Stimulated activated CD8-positive, alpha-beta memory T cell treated with anti-CD3 and anti-CD28 coated beads, Interleukin-12 subunit alpha, Interleukin-12 subunit beta, amount 100 ng/mL, for 24 hours (primary cell): Measurements from ENCODE around the gene DHRS12.
"Not testable (repeated sequence)": the region's sequence is repeated elsewhere in the genome, so short reads cannot be mapped to it uniquely, and the experiment has no call there.

Experiments used
- DNase-seq: peaks from one replicate; pipeline ENCODE4 v3.0.0-alpha.2; 2020; ENCODE audit errors: extremely low read depth

Gene DHRS12

GRCh38 chr13:51827254-51827653 lies 23.3 kb upstream of the DHRS12 start:
- DNase-seq = no peak

GRCh38 chr13:51826606-51827005 lies 22.6 kb upstream of the DHRS12 start:
- no peak for DNase-seq

GRCh38 chr13:51825681-51826254 lies 21.8 kb upstream of the DHRS12 start:
- no peak for DNase-seq

- no peak for DNase-seq
Observed at GRCh38 chr13:51825165-51825592, 21.2 kb upstream of the DHRS12 start.

GRCh38 chr13:51824712-51825111 lies 20.7 kb upstream of the DHRS12 start:
- DNase-seq = not testable (repeated sequence)

GRCh38 chr13:51823863-51824262 lies 19.9 kb upstream of the DHRS12 start:
- DNase-seq = no peak

- DNase-seq = no peak
Observed at GRCh38 chr13:51823359-51823758, 19.4 kb upstream of the DHRS12 start.

- no peak for DNase-seq
Observed at GRCh38 chr13:51822106-51822815, 18.3 kb upstream of the DHRS12 start.

- no peak for DNase-seq
Observed at GRCh38 chr13:51821606-51822005, 17.6 kb upstream of the DHRS12 start.

GRCh38 chr13:51820016-51820597 lies 16.1 kb upstream of the DHRS12 start:
- no peak for DNase-seq

- no peak for DNase-seq
Observed at GRCh38 chr13:51819544-51819943, 15.6 kb upstream of the DHRS12 start.

- DNase-seq = peak; percentile 33
Observed at GRCh38 chr13:51818781-51819511, 15.0 kb upstream of the DHRS12 start.

GRCh38 chr13:51818276-51818675 lies 14.3 kb upstream of the DHRS12 start:
- no peak for DNase-seq

- no peak for DNase-seq
Observed at GRCh38 chr13:51817717-51818116, 13.8 kb upstream of the DHRS12 start.

- no peak for DNase-seq
Observed at GRCh38 chr13:51816604-51817249, 12.8 kb upstream of the DHRS12 start.

GRCh38 chr13:51815848-51816247 lies 11.9 kb upstream of the DHRS12 start:
- DNase-seq = no peak

- no peak for DNase-seq
Observed at GRCh38 chr13:51814825-51815650, 11.1 kb upstream of the DHRS12 start.

- no peak for DNase-seq
Observed at GRCh38 chr13:51814071-51814470, 10.1 kb upstream of the DHRS12 start.

- DNase-seq = no peak
Observed at GRCh38 chr13:51811920-51812451, 8.0 kb upstream of the DHRS12 start.

GRCh38 chr13:51811046-51811445 lies 7.1 kb upstream of the DHRS12 start:
- DNase-seq = no peak

GRCh38 chr13:51808811-51809210 lies 4.8 kb upstream of the DHRS12 start:
- no peak for DNase-seq
